ENCODE measurements around the gene SHROOM1.

Gene SHROOM1

DNA sequence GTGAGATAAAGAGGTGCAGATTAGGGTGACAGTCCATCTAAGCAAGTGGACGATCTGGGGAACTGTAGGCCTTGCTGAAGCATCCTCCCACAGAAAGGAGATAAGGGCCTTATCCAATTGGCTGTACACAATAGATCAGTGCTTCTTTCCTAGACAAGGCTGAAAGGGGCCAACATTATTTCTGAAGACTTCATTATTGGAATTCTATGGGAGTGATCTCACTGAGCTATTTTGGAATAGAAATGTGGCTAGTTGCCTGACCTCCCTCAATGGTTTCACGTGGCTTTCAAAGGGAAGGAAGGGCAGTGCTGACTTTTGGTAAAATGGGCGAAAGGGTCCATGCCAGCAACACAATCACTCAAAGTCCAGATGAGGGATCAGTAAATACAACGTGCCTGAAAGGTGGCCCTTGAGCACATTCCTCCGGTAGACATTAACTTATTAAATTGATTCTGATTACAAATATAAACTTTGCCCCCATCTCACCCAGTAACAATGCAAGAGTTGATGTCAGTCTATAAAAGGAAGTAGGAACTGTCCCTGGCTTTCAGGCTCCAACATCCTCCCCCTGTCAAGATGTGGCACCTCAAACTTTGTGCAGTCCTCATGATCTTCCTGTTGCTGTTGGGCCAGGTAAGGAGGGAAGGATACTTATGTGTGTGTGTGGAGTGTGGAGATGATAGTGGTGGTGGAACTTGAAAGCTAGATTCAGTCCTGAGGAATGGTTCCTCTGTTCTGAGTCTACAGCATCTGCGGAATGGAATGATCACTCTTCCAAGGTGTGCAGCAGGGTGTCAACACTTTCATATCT is 42.9 kb upstream of the SHROOM1 start, which contains the start of gene LEAP2:
Gene LEAP2 (plus strand): TSS at position 550 of the 811 bp plus-strand sequence. CDS start 27 bp downstream, at position 577.
- no peak for DNase-seq (ENCODE audit: low read depth)
- TF ChIP-seq MAX (IDR thresholded peaks at IDR 0.05; ENCODE audit: low read depth, low read length) (no peak), MYC (IDR thresholded peaks at IDR 0.05; ENCODE audit: low read depth, low read length) (no peak), POLR2A (IDR thresholded peaks at IDR 0.05; ENCODE audit: extremely low read depth, insufficient read length) (no peak), CTCF (IDR thresholded peaks at IDR 0.05; ENCODE audit: low read depth, low read length) (no peak)
- no peak within 1 kb of the TSS for H3K4me3 ChIP-seq (ENCODE audit: low read depth, low read length)

GRCh38 chr5:132872788-132873118 is 42.3 kb upstream of the SHROOM1 start:
- no peak for DNase-seq (ENCODE audit: low read depth)
- no peak overlapping the region for H3K4me3 ChIP-seq (ENCODE audit: low read depth, low read length)
- TF ChIP-seq MYC (IDR thresholded peaks at IDR 0.05; ENCODE audit: low read depth, low read length), result no peak
- TF ChIP-seq MAX (IDR thresholded peaks at IDR 0.05; ENCODE audit: low read depth, low read length), result no peak
- no peak for TF ChIP-seq POLR2A (IDR thresholded peaks at IDR 0.05; ENCODE audit: extremely low read depth, insufficient read length)

DNA sequence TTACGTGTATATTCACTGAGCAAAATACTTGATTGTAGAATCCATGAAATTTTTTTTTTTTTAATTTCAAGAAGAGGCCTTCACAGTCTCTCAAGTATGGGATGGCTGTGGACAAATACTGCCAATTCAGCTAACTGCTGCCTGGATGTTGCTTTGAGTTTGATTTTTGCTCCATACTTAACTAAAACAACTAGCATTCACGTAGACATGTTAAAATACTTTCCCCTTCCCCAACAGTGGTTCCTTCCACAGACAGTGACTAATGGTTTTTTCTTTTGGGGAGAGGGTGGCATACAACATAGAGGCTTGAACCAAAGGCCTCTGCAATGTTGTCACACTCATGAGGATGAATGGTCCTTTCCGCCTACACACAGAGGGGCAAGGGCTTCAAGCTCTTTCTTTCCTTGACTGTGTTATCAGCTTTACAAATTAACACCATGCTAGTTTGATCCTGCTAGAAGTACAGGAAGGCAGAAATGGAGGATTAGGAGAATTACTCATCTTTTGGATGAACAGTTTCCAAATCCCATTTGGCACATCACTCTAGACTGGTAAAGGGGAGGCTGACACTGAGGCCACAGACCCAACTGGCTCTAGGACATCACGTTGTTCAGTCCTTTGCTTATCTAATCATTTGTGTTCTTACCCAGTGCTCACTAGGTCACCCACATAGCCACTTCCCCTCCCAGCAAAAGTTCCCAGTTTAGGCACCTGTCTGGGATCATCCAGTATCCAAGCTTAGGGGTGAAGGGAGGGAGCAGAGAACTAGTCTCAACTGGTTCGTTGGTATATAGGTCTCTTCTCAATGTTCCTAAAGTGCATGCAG is 41.2 kb upstream of the SHROOM1 start:
- DNase-seq (ENCODE audit: low read depth), result no peak
- TF ChIP-seq MAX (IDR thresholded peaks at IDR 0.05; ENCODE audit: low read depth, low read length) (no peak), POLR2A (IDR thresholded peaks at IDR 0.05; ENCODE audit: extremely low read depth, insufficient read length) (no peak), MYC (IDR thresholded peaks at IDR 0.05; ENCODE audit: low read depth, low read length) (no peak), CTCF (IDR thresholded peaks at IDR 0.05; ENCODE audit: low read depth, low read length) (no peak)
- no peak overlapping the region for H3K4me3 ChIP-seq (ENCODE audit: low read depth, low read length)

DNA sequence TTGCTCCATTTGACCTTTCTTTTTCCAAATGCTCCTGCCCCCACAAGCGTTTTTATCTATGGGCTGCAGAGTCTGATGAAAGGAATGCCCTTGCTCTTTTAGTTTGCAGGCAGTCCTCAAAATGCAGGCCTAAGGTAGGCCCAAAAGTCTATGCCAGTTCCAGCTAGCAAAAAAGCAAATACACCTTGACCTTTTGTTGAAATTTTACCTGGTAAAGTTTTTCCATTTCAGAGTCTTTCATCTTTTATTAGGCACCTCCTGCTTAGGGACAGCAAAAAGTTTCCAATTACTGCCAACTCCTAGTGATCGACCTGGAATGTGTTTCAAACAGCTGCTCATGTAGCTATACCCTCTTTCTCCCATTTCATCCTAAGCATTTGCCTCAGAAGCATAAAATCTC is 40.4 kb upstream of the SHROOM1 start:
- no peak for DNase-seq (ENCODE audit: low read depth)
- no peak for TF ChIP-seq MYC (IDR thresholded peaks at IDR 0.05; ENCODE audit: low read depth, low read length)
- no peak for TF ChIP-seq MAX (IDR thresholded peaks at IDR 0.05; ENCODE audit: low read depth, low read length)
- no peak for TF ChIP-seq CTCF (IDR thresholded peaks at IDR 0.05; ENCODE audit: low read depth, low read length)
- TF ChIP-seq POLR2A (IDR thresholded peaks at IDR 0.05; ENCODE audit: extremely low read depth, insufficient read length), result no peak
- H3K4me3 ChIP-seq (ENCODE audit: low read depth, low read length), result no peak overlapping the region

GRCh38 chr5:132868754-132869153 is 38.3 kb upstream of the SHROOM1 start:
- DNase-seq (ENCODE audit: low read depth), result no peak
- TF ChIP-seq MAX (IDR thresholded peaks at IDR 0.05; ENCODE audit: low read depth, low read length), result no peak
- H3K4me3 ChIP-seq (ENCODE audit: low read depth, low read length), result no peak overlapping the region

- peak overlapping the region; percentile 94 for H3K4me3 ChIP-seq (ENCODE audit: low read depth, low read length)
- DNase-seq (ENCODE audit: low read depth), result no peak
- TF ChIP-seq CTCF (IDR thresholded peaks at IDR 0.05; ENCODE audit: low read depth, low read length) (no peak), POLR2A (IDR thresholded peaks at IDR 0.05; ENCODE audit: extremely low read depth, insufficient read length) (no peak), MYC (IDR thresholded peaks at IDR 0.05; ENCODE audit: low read depth, low read length) (no peak; the same call in 1 of the 2 replicates), MAX (IDR thresholded peaks at IDR 0.05; ENCODE audit: low read depth, low read length) (no peak)
These were observed 36.6 kb upstream of the SHROOM1 start for GRCh38 chr5:132867046-132867451.
